Left lobe of liver (tissue), 2 donors: ENCODE measurements around the gene GCM1. TPM values are rescaled to one million over a fixed set of nuclear protein-coding genes. Genes with fewer than 3 reads are reported as not detected.
"Not testable (repeated sequence)": the region's sequence is repeated elsewhere in the genome, so short reads cannot be mapped to it uniquely, and the experiment has no call there.

ENCODE experiments used
- ATAC-seq: fragments of 200-7000 bp; cut with Tn5 transposase; one replicate; pipeline ENCODE4 v1.9.1; 2020; ENCODE audit warnings: mild to moderate bottlenecking, moderate library complexity
- DNase-seq: peaks from one replicate; pipeline ENCODE4 v3.0.0-alpha.2; 2020; ENCODE audit warnings: low spot score
- total RNA-seq: library from RNA; stranded (reverse); gene quantifications from one replicate; pipeline ENCODE4 v1.2.1, GENCODE V29; 2021
- donor health status: DM: no; HTN: no; CAD: no; lungs with moderate emphysema.
- donor health status: DM: no; HTN: yes; CAD: no.

Gene GCM1, protein sequence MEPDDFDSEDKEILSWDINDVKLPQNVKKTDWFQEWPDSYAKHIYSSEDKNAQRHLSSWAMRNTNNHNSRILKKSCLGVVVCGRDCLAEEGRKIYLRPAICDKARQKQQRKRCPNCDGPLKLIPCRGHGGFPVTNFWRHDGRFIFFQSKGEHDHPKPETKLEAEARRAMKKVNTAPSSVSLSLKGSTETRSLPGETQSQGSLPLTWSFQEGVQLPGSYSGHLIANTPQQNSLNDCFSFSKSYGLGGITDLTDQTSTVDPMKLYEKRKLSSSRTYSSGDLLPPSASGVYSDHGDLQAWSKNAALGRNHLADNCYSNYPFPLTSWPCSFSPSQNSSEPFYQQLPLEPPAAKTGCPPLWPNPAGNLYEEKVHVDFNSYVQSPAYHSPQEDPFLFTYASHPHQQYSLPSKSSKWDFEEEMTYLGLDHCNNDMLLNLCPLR
- total RNA-seq, result not detected

DNA sequence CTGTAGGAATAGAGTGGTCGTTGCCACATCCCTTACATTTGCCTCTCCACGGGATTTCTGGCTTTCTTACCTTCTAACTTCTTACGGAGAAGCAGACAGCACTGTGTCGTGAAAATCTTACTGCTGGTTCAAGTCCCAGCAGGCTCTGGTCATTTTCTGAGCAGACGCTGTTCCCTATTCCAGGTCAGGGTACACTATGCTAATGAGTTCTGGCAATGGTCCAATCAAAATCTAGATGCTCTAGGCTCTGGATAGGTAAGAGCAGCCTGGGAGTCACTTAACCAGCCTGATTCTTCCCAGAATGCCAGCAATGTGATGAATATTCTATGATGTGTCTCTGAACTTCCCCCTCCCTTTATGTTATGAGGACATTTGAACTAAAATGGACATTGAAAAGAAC lies at the start of gene GCM1:
TSS of gene GCM1 (minus strand) at position 158 of the 400 bp plus-strand sequence. CDS start 3,209 bp downstream, outside the sequence.
- DNase-seq, result no peak
- ATAC-seq, result no peak

DNA sequence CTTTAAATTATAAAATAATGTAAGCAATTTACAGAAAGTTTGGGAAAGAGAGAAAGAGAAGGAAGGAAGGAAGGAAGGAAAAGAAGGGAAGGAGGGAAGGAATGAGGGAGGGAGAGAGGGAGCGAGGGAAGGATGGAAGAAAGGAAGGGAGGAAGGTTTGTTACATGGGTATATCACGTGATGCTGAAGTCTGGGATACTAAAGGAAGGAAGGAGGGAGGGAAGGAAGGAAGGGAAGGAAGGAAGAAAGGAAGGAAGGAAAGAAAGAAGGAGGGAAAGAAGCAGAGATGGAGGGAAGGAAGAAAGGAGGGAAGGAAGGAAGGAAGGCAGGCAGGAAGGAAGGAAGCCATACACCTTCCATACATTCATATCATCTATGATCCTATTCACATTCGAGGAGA lies 48.9 kb upstream of the GCM1 start:
- ATAC-seq (no peak), DNase-seq (no peak)

DNA sequence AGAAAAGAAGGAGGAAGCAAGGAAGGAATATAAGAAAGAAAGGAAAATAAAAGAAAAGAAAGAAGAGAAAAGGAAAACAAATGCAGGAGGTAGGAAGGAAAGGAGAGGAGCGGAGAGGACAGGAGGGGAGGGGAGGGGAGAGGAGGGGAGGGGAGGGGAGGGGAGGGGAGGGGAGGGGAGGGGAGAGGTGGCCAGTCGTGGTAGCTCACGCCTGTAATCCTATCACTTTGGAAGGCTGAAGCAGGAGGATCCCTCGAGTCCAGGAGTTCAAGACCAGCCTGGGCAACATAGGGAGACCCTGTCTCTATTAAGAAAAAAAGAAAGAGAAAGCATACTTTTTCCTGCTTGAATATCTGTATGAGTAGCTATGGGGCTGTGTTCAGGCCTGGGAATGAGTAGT lies 46.4 kb upstream of the GCM1 start:
- DNase-seq (no peak), ATAC-seq (no peak)

DNA sequence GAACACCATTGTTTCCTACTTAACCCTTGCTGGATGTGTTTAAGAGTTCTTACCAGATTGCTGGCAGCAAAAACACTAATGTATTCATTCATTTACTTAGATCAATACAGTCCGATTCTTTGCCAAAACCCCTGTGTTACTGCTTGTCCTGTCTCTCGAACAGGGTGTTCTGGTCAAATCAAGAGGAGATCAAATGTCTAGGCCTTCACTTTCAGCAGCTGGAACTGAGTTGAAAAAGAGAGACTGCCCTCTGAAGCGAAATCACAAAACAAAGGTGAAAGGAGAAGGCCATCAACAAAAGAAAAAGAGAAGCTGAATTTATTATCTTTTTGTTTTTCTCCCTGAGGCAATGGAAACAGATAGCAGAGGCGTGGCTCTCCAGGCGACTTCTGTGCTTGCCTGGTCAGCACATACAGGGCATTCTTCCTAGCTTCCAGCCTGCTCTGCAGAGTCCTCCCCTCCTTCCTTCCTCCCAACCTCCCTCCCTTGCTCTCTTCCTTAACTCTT lies 44.1 kb upstream of the GCM1 start:
- peak; percentile 82 for ATAC-seq
- DNase-seq, result no peak

DNA sequence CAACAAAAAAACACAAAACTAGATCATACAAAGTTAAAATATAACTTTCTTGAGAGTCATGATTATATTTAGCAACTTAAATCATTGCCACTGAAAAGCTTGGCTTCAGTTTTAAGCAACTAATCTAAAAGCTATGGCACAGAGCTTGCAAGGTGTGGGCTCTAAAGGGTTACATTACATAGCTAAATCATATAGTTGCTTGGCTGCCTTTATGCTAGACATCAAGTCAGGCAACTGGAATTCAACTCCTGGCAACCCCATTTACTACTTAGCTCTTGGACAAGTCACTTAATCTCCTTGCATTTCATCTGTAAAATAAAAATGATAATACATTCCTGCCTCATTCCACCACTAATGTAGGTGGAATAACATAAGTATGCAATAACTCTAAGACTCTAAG lies 40.9 kb upstream of the GCM1 start:
- ATAC-seq (no peak), DNase-seq (no peak)

DNA sequence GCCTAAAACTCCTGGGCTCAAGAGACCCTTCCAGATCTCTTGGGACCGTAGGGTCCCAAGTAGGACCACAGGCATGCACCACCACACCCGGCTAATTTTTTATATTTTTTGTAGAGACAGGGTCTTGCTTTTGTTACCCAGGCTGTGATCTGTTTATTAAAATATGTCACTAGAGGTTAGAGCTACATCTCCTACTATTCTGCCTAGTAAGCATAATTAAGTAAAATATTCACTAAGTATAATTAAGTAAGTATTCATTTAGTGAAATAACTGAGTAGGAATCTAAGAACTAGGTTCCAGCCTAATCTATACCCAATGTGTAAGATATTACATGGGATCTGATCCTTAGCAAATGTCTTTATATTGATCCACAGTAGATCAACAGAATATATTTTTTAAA lies 40.2 kb upstream of the GCM1 start:
- no peak for DNase-seq
- ATAC-seq, result no peak

DNA sequence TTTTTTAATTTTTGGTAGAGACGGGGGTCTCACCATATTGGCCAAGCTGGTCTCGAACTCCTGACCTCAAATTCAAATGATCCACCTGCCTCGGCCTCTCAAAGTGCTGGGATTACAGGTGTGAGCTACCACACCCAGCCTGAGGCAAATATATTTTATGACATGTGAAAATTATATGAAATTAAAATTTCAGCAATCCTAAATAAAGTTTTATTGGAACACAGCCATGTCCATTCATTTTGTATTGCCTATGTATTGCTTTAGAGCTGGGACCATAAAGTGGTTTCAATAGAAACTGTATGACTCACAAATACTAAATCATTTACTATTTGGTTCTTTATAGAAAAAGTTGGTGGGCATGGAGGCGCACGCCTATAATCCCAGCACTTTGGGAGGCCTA lies 32.0 kb upstream of the GCM1 start:
- DNase-seq (no peak), ATAC-seq (no peak)

DNA sequence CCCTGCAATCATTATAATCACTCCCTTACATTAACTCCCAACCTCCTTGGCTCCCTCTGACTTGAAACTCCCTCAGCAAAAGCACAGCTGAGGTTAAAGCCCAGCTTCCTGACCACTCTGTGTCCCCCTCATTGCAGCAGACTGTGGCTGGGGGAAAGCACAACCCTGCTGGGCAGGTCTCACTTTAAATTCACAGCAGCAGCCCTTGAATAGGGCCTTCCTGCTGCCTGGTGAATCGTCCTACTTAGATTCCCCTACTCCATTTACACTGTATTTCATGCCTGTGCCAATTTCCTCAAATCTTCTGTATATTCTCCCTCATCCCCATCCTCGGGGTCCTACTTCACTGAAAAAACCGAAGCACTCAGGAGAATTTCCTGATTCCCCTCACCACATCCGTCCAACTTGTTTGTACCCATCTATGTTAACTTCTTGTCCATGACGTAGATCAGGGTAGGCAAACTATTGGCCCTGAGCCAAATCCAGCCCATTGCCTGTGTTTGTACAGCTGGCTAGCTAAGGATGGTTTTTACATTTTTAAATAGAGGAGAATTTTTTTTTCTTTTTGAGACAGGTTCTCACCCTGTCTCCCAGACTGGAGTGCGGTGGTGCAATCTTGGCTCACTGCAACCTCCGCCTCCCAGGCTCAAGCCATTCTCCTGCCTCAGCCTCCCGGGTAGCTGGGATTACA lies 31.5 kb upstream of the GCM1 start:
- ATAC-seq (peak; percentile 59), DNase-seq (peak; percentile 55)

DNA sequence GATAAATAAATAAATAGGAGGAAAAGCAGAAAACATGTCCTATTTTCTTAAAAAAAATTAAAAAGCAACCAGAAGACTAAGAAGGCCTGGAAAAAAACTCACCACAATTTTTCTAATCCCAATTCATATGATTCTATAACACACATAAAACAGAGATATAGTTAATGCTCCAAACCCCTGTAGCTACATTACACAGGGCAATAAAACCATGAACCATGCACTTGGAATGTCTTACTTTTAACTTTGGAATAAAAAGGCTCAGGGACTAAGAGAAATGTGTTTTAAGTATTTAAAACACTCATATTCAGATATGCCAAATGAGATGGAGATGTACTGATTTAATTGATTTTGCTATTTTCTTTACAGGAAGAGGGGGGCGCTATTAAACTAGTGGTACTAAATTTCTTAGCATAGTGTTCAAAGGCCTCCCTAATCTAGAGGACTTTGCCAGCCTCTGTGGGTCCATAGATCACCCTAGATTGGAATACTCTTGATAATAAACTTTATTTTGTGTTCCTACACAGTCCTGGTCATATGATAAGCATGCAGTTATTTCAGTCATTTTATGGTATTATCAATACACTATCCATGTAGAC lies 30.3 kb upstream of the GCM1 start:
- peak; percentile 26 for ATAC-seq
- DNase-seq, result no peak

DNA sequence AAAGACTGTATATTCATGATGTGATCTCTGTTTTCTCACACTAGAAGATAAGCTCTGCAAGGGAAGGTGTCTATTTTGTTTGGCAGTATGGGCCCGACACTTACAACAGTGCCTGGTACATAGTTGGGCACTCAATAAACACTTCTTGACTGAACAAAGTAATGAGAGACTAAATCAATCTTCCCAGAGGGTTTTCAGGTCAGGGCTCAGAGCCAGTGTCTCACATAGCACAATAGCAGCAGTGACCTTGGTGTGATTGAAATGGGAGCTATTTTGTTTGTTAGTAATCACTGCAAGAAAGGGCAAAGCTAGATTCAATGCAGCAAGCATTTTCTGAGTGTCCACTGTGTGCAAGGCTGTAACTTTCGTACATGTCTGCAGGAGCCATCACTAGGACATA lies 26.4 kb upstream of the GCM1 start:
- DNase-seq (no peak), ATAC-seq (peak; percentile 55)

DNA sequence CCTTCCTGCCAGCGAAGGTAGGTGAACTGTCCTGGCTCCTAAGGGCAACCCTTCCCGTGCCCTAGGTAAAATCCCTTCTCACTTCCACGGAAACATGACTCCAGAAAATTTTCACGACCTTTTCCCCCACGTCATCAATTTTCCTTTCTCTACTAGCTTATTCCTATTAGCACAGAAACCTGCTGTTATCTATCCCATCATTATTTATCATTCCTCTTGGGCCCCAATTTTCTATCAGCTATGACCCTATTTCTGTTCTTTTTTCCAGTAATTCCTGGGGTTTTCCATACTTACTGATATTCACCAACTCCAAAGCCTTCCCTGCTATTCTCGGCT lies 23.8 kb upstream of the GCM1 start:
- no peak for DNase-seq
- ATAC-seq, result no peak

DNA sequence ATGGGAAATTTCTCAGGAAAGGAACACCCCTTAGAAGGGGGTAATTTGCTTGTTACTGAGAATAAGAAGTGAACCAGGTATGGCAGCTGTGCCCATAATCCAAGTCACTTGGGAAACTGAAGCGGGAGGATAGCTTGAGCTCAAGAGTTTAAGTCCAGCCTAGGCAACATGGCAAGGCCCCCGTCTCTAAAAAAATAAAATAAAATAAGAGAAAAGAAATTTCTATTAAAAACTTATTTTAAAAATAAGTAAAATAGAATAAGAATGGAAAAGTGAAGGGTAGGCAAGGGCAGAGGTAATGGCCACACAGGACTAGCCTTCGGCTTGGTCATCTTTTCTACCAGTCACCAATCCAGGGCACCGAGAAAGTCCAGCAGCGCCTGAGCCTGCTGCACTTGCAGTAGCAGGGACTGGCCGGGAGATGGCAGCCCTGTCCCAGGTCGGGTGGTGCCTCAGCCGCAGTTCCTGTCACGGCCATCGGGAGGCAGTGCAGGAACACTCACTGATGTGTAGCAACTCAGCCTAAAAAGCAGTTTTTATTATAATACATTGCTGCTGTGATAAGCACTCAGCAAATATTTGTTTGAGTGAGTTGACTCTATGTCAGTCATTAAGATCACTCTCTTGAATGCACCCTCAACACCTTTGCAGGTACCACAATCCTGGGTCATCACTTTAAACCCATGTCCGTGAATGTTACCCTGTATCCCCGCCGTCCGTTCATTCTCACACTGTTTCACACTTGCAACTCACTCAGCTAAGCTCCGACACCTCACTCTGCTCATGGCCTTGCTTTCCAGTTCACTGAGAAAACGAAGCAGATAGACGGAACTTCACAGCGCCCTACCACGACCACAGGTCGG lies 23.2 kb upstream of the GCM1 start:
- ATAC-seq, result peak; percentile 100

DNA sequence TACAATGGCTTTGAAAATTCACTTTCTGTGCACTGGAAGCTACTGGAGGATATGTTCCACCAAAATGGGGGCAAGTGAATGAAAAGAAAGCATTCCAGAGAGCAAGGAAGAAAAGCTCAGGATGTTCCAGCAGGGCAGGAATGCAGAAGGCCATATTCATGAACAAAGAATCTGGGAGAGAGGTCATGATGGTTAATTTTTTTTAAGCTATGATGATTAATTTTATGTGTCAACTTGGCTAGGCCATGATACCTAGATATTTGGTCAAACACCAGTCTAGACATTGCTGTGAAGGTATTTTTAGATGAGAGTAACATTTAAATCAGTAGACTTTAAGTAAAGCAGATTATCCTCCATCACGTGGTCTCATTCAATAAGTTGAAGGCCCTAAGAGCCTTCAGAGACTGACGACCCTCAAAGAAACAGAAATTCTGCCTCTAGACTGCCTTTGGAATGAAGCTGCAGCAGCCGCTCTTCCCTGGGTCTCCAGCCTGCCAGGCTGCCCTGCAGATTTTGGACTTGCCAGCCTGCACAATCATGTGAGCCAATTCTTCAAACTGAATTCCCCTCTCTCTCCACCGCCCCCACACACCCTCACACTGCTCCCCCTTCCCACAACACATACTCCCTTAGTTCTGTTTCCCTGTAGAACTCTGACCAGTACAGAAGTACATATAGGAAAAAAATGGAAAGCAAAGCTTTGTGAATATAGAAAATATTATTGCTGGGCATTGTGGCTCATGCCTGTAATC lies 20.1 kb upstream of the GCM1 start:
- DNase-seq (no peak), ATAC-seq (no peak)

More for the DNA sequence above, 23.2 kb upstream of the GCM1 start:
- peak; percentile 89 for DNase-seq

DNA sequence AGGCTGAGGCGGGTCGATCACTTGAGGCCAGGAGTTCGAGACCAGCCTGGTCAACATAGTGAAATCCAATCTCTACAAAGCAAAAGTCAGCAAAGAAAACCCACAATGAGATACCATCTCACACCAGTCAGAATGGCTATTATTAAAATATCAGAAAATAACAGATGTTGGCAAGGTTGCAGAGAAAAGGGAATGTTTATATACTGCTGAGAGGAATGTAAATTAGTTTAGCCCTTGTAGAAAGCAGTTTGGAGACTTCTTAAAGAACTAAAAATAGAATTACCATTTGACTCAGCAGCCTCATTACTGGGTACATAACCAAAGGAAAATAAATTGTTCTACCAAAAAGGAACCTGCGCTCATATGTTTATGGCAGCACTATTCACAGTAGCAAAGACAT lies 16.7 kb upstream of the GCM1 start:
- DNase-seq, result no peak
- no peak for ATAC-seq

DNA sequence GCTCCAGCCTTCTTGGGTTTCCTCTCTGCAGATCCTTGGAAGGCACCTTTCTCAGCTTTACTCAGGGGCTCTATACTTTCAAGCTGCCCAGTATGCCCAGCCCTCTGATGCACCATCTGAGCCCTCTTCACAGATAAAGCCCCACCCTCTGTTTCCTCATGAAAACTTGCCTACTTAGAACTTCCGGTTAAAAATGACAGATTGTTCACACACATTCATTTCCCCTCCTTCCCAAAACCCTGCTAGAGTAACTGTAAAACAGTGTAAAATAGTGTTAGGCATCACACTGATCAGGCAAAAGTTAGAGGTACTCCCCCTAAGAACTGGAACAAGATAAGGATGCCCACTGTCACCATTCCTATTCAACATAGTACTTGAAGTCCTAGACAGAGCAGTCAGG lies 14.0 kb upstream of the GCM1 start:
- no peak for DNase-seq
- ATAC-seq, result no peak

DNA sequence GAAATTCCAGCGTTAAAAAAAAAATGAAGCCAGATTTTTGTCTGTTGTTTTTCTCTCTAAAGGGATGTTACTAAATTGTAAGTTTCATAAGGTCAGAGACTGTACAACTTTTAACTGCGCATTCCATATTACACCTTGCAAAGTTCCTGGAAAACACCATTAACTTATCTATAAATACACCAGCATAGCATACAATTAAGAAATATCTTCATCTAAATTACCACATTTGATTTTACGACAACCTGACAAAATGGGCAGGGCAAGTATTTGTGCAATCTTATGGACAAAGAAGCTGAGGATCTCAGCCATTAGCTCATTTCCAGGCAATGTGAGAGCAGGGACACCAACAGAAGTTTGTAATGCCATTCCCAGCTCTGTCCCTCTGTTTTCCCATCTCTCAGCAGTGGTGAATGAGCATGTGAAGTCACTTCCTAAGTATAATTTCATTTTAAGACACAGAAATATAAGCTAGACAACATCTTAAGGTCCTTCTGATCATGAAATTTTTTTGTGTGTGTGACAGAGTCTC lies 12.9 kb upstream of the GCM1 start:
- DNase-seq, result no peak

DNA sequence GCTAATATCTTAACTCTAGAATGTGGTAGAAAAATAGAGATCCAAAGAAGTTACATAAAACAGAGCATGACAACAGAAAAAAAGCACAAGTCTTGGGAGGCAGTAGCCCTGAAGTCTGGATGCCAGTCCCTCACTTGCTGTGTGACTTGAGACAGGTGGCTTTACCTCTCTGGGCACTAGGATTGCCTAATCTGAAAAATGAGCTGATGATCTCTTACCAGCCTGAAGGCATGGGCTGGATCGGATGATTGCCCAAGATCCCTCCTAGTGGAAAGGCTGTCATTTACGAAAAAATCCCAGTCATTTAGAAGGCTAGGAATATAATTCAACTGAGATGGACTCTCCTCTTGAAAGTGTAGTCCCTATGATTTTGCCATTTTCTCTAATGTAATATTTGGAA lies 10.9 kb upstream of the GCM1 start:
- DNase-seq (no peak), ATAC-seq (no peak)

More for the DNA sequence above, 12.9 kb upstream of the GCM1 start:
- no peak for ATAC-seq

DNA sequence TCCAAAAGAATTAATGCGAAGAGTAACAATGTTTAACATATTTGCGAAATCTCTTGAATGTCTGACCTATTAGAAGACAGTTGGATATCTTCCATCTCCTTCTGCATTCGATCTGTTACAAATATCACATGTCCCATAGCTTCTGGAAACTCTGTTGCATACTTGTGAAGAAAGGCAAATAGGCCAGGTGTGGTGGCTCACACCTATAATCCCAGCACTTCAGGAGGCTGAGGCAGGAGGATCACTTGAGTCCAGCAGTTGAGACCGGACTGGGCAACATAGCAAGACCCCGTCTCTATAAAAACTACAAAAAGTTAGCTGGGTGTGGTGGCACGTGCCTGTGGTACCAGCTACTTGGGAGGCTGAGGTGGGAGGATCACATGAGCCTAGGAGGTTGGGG lies 9.4 kb upstream of the GCM1 start:
- not testable (repeated sequence) for ATAC-seq, DNase-seq

DNA sequence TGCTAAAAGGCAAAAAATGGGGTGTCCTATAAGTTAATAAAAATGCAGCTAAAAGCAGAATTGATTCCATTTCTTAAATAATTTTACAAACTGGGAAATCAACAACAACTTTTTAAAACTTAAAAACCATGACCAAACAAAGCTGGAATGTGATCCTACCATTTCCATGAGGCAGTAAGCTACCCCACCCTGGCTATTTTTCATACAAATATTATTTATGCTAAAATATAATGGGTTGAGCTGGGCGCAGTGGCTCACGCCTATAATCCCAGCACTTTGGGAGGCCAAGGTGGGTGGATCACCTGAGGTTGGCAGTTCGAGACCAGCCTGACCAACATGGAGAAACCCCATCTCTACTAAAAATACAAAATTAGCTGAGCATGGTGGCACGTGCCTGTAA lies 6.6 kb upstream of the GCM1 start:
- ATAC-seq, DNase-seq: not testable (repeated sequence)

DNA sequence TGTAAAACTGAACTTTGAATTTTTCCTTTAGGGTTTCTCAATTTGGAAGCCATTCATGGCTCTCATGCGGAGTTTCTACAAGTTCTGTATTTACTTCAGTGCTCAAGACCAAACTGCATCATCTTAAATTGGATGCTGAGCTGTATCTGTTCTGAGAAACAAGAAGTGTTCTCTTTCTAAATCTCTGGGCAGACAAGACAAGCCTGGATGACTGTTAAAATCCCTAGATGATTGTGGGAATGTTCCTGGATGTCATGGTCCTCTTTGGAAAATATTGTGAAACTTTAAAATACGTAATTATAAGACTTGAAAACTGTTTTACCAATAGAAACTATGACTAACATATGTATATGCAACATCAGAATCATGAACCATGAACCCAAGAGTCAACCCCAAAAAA lies 6.2 kb upstream of the GCM1 start:
- DNase-seq (no peak), ATAC-seq (no peak)
